Colonic mucosa (tissue), 4 donors: ENCODE results near the gene FGF21. TPM values are rescaled to one million over a fixed set of nuclear protein-coding genes. Genes with fewer than 3 reads are reported as not detected.

Experiments
- DNase-seq: peaks from one replicate; pipeline ENCODE4 v3.0.0-alpha.2; 2020
- H3K27ac ChIP-seq: fragments of 200-600 bp; one replicate; pipeline ENCODE4 v1.8.0; 2021
- H3K27me3 ChIP-seq: fragments of 200-600 bp; one replicate; pipeline ENCODE4 v1.8.0; 2021
- H3K36me3 ChIP-seq: fragments of 200-600 bp; one replicate; pipeline ENCODE4 v1.8.0; 2021
- H3K4me1 ChIP-seq: fragments of 200-600 bp; one replicate; pipeline ENCODE4 v1.8.0; 2021; ENCODE audit warnings: mild to moderate bottlenecking
- H3K4me3 ChIP-seq: fragments of 200-600 bp; one replicate; pipeline ENCODE4 v1.8.0; 2021
- H3K9ac ChIP-seq, 2 donors: one replicate each; pipeline ENCODE4 v1.7.0; 2013; ENCODE audit warnings: control low read depth in 2 of 2, low read depth in 2 of 2, low read length in 2 of 2
- H3K9me3 ChIP-seq: fragments of 200-600 bp; one replicate; pipeline ENCODE4 v1.8.0; 2021
- CTCF ChIP-seq: fragments of 200-600 bp; IDR thresholded peaks from one replicate; pipeline ENCODE4 v1.8.0; 2022; ENCODE audit warnings: antibody characterized with exemption, mild to moderate bottlenecking
- intact Hi-C: fragments of 100-400 bp; cut with DNase I; formaldehyde crosslinking; loops from one replicate; pipeline ENCODE4 v1.14.1; 2022
- total RNA-seq, 2 donors: library from RNA; stranded (reverse); fragmentation: NEBNext Ultra II Directional in 1 of 2; extraction: Animal tissue kit (Norgen Biotek cat#: 25700) in 1 of 2; gene quantifications; one replicate each; pipeline ENCODE4 v1.2.1, GENCODE V29; 2021
- donor health status: healthy.
- donor health status: DM: no; HTN: no; CAD: no.
- donor health status: DM: no; HTN: no; CAD: no.

The FGF21 gene
- total RNA-seq, 2 donors from 2014 or later, result not detected

DNA sequence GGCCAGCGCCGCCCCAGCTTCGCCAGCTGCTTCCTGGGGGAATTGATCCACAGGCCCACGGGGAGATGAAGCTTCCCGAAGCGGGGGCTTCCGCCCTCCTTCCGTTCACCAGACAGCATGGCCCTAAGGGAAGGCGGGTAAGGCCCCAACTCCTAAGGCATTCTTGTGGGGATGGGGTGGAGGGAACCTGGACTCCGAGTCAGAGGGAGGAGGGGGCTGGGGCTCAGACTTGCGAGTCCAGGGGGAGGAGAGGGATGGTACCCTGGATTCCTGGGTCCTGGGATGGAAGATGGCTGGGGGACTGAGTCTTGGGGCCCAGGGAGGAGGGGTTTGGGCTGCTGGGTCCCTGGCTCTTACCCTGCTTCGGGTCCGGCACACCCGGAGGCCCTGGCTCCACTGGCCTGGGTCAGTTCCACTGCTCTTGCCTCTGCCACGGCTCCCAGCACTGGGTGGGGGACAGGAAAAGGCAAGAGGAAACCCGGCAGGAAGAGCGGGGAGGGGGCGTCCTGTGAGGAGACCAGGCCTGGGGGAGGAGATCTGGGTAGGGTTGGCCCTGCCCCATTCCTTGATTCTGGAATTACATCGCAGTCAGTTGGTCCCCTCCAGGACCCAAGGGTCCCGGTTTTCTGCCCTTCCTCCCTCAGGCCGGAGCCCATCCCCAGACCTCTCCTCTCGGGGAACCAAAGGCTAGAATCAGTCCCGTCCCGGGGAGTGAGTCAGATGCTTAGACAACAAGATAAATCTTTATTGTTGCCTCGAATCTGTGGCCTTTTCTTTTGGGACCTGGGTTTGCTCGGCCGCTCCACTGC, 15.0 kb upstream of the FGF21 start, which contains the start of gene RASIP1:
Gene RASIP1, minus strand, starts transcription at position 447 of the 809 bp plus-strand sequence. Its CDS starts 328 bp downstream, at position 119.
- intact Hi-C loops, result no loop called here
- peak within 1 kb of the TSS; percentile 58 for H3K9ac ChIP-seq

DNA sequence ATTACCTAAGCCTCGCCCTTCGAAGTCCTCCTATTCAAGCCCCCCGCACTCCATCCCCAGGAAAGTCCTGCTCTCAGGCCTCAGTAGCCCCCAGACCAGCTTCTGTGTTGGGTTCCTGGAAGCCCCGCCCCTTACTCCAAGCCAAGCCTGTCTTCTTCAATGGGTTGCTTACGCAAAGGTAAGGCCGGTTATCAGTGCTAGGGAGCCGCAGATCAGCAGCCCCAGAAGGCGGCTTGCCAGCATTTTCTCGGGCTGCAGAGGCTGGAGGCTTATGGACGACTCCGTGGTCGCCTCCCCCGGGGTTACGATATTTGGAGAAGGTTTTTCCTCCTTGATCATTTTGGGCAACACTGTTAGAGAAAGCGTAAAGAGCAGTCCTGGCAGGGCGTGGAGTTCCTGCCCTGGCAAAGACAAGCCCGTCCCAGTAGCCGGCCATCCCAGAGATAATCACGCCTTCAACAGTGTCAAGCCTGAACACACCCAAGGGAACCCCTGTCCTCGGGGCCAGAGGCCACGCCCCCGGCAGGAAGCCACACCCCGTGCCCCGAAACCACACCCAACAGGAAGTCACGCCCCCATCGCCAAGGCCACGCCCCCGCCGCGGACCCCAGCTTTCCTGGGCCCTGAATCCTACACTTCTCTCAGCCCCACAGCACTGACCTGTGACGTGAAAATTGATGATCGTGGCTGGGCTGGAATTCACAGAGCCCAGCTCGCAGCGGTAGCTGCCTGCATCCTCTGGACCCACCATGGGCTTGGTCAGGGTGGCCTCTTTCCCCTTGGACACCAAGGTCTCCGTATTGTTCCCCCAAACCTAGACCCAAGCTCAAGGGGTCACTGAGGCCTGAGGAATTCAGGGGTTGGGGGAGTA, 14.0 kb upstream of the FGF21 start:
- no peaks in the 10 kb centered on the region for H3K4me1 ChIP-seq
- DNase-seq, result peak; percentile 75
- no peaks in the 10 kb centered on the region for H3K36me3 ChIP-seq
- no peak overlapping the region for H3K27ac ChIP-seq
- intact Hi-C loops, result no loop called here
- H3K27me3 ChIP-seq, result peaks cover 5% of the 10 kb centered on the region
- TF ChIP-seq CTCF, result no peak
- H3K9me3 ChIP-seq, result no peaks in the 10 kb centered on the region
- peak overlapping the region in 1 of 2 donors; percentile 12 for H3K9ac ChIP-seq
- no peak overlapping the region for H3K4me3 ChIP-seq

More for the DNA sequence above, 15.0 kb upstream of the FGF21 start, which contains the start of gene RASIP1:
- Histone ChIP-seq H3K4me3 (peak within 1 kb of the TSS; percentile 47), H3K36me3 (no peaks in the 10 kb centered on the region), H3K27me3 (peaks cover 5% of the 10 kb centered on the region), H3K4me1 (no peaks in the 10 kb centered on the region), H3K9me3 (no peaks in the 10 kb centered on the region), H3K27ac (no peak within 1 kb of the TSS)
- TF ChIP-seq CTCF, result no peak
- no peak for DNase-seq

DNA sequence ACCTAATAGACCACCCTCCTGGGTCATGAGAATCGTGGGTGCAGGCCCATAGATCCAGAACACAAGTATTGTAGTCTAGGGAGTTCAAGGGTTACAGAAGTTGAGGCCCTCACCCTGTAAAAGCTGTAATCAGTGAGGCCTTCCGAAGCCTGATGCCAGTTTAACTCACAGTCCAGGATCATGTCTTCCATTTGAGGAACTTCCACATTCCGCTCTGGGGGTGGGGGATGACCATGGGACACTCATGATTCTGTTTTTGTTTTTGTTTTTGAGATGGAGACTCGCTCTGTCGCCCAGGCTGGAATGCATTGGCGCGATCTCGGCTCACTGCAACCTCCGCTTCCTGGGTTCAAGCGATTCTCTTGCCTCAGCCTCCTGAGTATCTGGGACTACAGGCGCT, 13.2 kb upstream of the FGF21 start:
- intact Hi-C loops, result no loop called here
- TF ChIP-seq CTCF, result no peak

GRCh38 chr19:48745208-48745995, 9.9 kb upstream of the FGF21 start:
- no peak overlapping the region for H3K4me3 ChIP-seq
- DNase-seq, result peak; percentile 72
- TF ChIP-seq CTCF, result no peak
- H3K9me3 ChIP-seq, result no peaks in the 10 kb centered on the region
- H3K27ac ChIP-seq, result no peak overlapping the region
- no peaks in the 10 kb centered on the region for H3K36me3 ChIP-seq
- intact Hi-C loops, result no loop called here
- no peak overlapping the region for H3K9ac ChIP-seq
- H3K4me1 ChIP-seq, result no peaks in the 10 kb centered on the region
- H3K27me3 ChIP-seq, result no peaks in the 10 kb centered on the region

More for the DNA sequence above, 13.2 kb upstream of the FGF21 start:
- Histone ChIP-seq H3K36me3 (no peaks in the 10 kb centered on the region), H3K27ac (no peak overlapping the region), H3K9me3 (no peaks in the 10 kb centered on the region), H3K9ac (peak overlapping the region in 1 of 2 donors; percentile 12), H3K27me3 (peaks cover 5% of the 10 kb centered on the region), H3K4me1 (no peaks in the 10 kb centered on the region), H3K4me3 (no peak overlapping the region)
- DNase-seq, result no peak

GRCh38 chr19:48746110-48746509, 9.2 kb upstream of the FGF21 start:
- Histone ChIP-seq H3K4me1 (no peaks in the 10 kb centered on the region), H3K9me3 (no peaks in the 10 kb centered on the region), H3K4me3 (no peak overlapping the region), H3K36me3 (no peaks in the 10 kb centered on the region), H3K9ac (no peak overlapping the region), H3K27me3 (no peaks in the 10 kb centered on the region), H3K27ac (no peak overlapping the region)
- intact Hi-C loops, result no loop called here
- no peak for DNase-seq
- no peak for TF ChIP-seq CTCF
